Heart left ventricle (tissue), 16 donors: Measurements from ENCODE around the gene MSTO1. TPM values are rescaled to one million over a fixed set of nuclear protein-coding genes. Genes with fewer than 3 reads are reported as not detected.
A peak's percentile ranks its signal among the peaks of the same experiment; 100 is the strongest.

Source experiments
- ATAC-seq, 4 donors: fragments of 200-7000 bp; cut with Tn5 transposase; one replicate each; pipeline ENCODE4 v1.9.1; 2020 to 2022; ENCODE audit warnings: moderate library complexity in 4 of 4, mild to moderate bottlenecking in 3 of 4, moderate number of reproducible peaks in 1 of 4
- DNase-seq, 5 donors: peaks; one replicate each; pipeline ENCODE4 v3.0.0-alpha.2; 2020
- H3K27ac ChIP-seq, 12 donors: fragments of 200-600 bp; sonication (generic) in 4 of 12; one replicate each; pipeline versions ENCODE4 v1.5.0 to v1.8.0; 2016 to 2022; ENCODE audit warnings: mild to moderate bottlenecking in 2 of 12
- H3K27me3 ChIP-seq, 9 donors: fragments of 200-600 bp; sonication (generic) in 2 of 9; one replicate each; pipeline versions ENCODE4 v1.5.1 to v1.8.0; 2016 to 2022; ENCODE audit warnings: mild to moderate bottlenecking in 3 of 9
- H3K36me3 ChIP-seq, 9 donors: fragments of 200-600 bp; sonication (generic) in 2 of 9; one replicate each; pipeline versions ENCODE4 v1.5.0 to v1.8.0; 2018 to 2022; ENCODE audit warnings: mild to moderate bottlenecking in 2 of 9
- H3K4me1 ChIP-seq, 12 donors: fragments of 200-600 bp; sonication (generic) in 4 of 12; one replicate each; pipeline versions ENCODE4 v1.5.0 to v1.8.0; 2016 to 2022; ENCODE audit warnings: mild to moderate bottlenecking in 3 of 12
- H3K4me3 ChIP-seq, 12 donors: fragments of 200-600 bp; sonication (generic) in 4 of 12; one replicate each; pipeline versions ENCODE4 v1.5.0 to v1.8.0; 2017 to 2022; ENCODE audit warnings: mild to moderate bottlenecking in 9 of 12, moderate library complexity in 4 of 12
- H3K9me3 ChIP-seq, 12 donors: fragments of 200-600 bp; sonication (generic) in 4 of 12; one replicate each; pipeline versions ENCODE4 v1.5.0 to v1.8.0; 2016 to 2022; ENCODE audit warnings: mild to moderate bottlenecking in 1 of 12
- CTCF ChIP-seq, 12 donors: fragments of 200-600 bp; sonication (generic) in 4 of 12; IDR thresholded peaks; one replicate each; pipeline versions ENCODE4 v1.5.0 to v1.8.0; 2018 to 2022; ENCODE audit warnings: antibody characterized with exemption in 12 of 12, mild to moderate bottlenecking in 5 of 12
- POLR2A ChIP-seq, 2 donors: fragments of 450-650 bp; IDR thresholded peaks; one replicate each; pipeline ENCODE4 v1.6.1; 2017; ENCODE audit warnings: antibody characterized with exemption in 2 of 2, mild to moderate bottlenecking in 2 of 2, moderate library complexity in 2 of 2
- WGBS, 4 donors: extraction: QIAGEN DNeasy Blood & Tissue Kit in 2 of 4; methylation state at CpG; one replicate each; pipeline versions ENCODE4 v1.1.5 to v1.1.7; 2013 to 2018; 5-methylcytosine and 5-hydroxymethylcytosine counted together
- intact Hi-C, 10 donors: fragments of 100-400 bp; cut with DNase I; formaldehyde crosslinking; loops; one replicate each; pipeline versions ENCODE4 v1.11.1 to v1.14.2; 2022
- polyA plus RNA-seq, 2 donors: library from polyadenylated mRNA; stranded (reverse); fragments of 200-250 nt; gene quantifications; one replicate each; pipeline ENCODE4 v1.2.3, GENCODE V29; 2013
- total RNA-seq, 9 donors: library from RNA; depleted of rRNA in 2 of 9; stranded (reverse); fragments of >200 nt in 2 of 9; fragmentation: NEBNext Ultra II Directional in 3 of 9; extraction: Animal tissue kit (Norgen Biotek cat#: 25700) in 3 of 9; gene quantifications; one replicate each; pipeline versions ENCODE4 v1.1.0 to v1.2.4, GENCODE V29; 2016 to 2023
- donor health status: ischemic (EF 13 %, LVEDD 7.1; RV severe dilation, severe dysfunction).
- donor health status: healthy with polysubstance abuse.
- donor health status: DM: no; HTN: yes; CAD: no.
- donor health status: DM: no; HTN: no; CAD: no.
- donor health status: ischemic (EF 25% LVEDD 6.9; RV normal size, moderate dysfunction).
- donor health status: ischemic (EF 25% LVEDD 5.7; RV mildly dilated, moderate dysfunction).
- donor health status: healthy.
- donor health status: DM: yes; HTN: yes; CAD: no.
- donor health status: ischemic (EF 35%, LVEDD 5.7; RV mildly dilated, moderate dysfunction).
- donor health status: nonischemic (EF 11% LVEDD 7.7; RV severe dilation, severe dysfunction).
- donor health status: DM: yes; HTN: yes; CAD: no.
- donor health status: PGD.
- donor health status: ischemic (EF 29% LVEDD 5.4; RV normal size, mild dysfunction).
- donor health status: nonischemic (EF 23%, LVEDD 6.1; RV moderate dilation, normal function).

MSTO1 gene
- total and polyA plus RNA-seq, 11 donors = 5.2 to 22.1 (median 16.0) TPM

- H3K27ac ChIP-seq = peak overlapping the region in 2 of 12 donors; percentile 31 to 53
- 60 to 68% (median 64%) methylated on average over 11 of the region's 11 CpGs for WGBS, 4 donors
- ATAC-seq (peak; percentile 50 to 93 (median 84)), DNase-seq (no peak)
- intact Hi-C loops = loop anchor here in 2 of 10 donors (10.0 kb wide), 1 partner anchor 54 kb away; no protein-coding TSS in a partner anchor
- H3K4me3 ChIP-seq = peak overlapping the region in 3 of 12 donors; percentile 5 to 22 (median 18)
- TF ChIP-seq CTCF (IDR thresholded peaks at IDR 0.05) (peak in 10 of 12 donors; percentile 10 to 52 (median 33)), POLR2A (IDR thresholded peaks at IDR 0.05) (no peak)
- H3K36me3 ChIP-seq = no peaks in the 10 kb centered on the region
- H3K27me3 ChIP-seq = no peaks in the 10 kb centered on the region
- peaks cover 0 to 6% (median 0%) of the 10 kb centered on the region in 12 donors for H3K9me3 ChIP-seq
- peaks cover 0 to 32% (median 1%) of the 10 kb centered on the region in 12 donors for H3K4me1 ChIP-seq
These were observed 38.5 kb downstream of the MSTO1 start for GRCh38 chr1:155648207-155649147.

- DNase-seq (no peak), ATAC-seq (no peak)
- TF ChIP-seq CTCF (IDR thresholded peaks at IDR 0.05) (no peak), POLR2A (IDR thresholded peaks at IDR 0.05) (no peak)
- Histone ChIP-seq H3K36me3 (no peaks in the 10 kb centered on the region), H3K27me3 (no peaks in the 10 kb centered on the region), H3K9me3 (no peaks in the 10 kb centered on the region), H3K4me3 (no peak overlapping the region), H3K4me1 (peaks cover 0 to 32% (median 1%) of the 10 kb centered on the region in 12 donors), H3K27ac (no peak overlapping the region)
- intact Hi-C loops = loop anchor here in 2 of 10 donors (10.0 kb wide), 1 partner anchor 55 kb away; no protein-coding TSS in a partner anchor
These were observed 39.7 kb downstream of the MSTO1 start for GRCh38 chr1:155649676-155650075.

GRCh38 chr1:155650231-155650757 is 40.3 kb downstream of the MSTO1 start:
- no peak overlapping the region for H3K27ac ChIP-seq
- H3K9me3 ChIP-seq = no peaks in the 10 kb centered on the region
- no peaks in the 10 kb centered on the region for H3K36me3 ChIP-seq
- no peak for DNase-seq
- H3K27me3 ChIP-seq = no peaks in the 10 kb centered on the region
- WGBS, 4 donors = 92 to 94% (median 92%) methylated on average over 7 of the region's 7 CpGs
- H3K4me1 ChIP-seq = peaks cover 0 to 28% (median 1%) of the 10 kb centered on the region in 12 donors
- TF ChIP-seq CTCF (IDR thresholded peaks at IDR 0.05) = no peak
- no peak for TF ChIP-seq POLR2A (IDR thresholded peaks at IDR 0.05)
- intact Hi-C loops = no loop called here
- ATAC-seq = no peak
- no peak overlapping the region for H3K4me3 ChIP-seq
